Activated T-cell treated with anti-CD3 and anti-CD28 coated beads for 1 hour (primary cell): Measurements from ENCODE around the gene CCL16.

Source experiments
- DNase-seq: peaks from one replicate; pipeline ENCODE4 v3.0.0-alpha.2; 2020; ENCODE audit warnings: low read depth

The CCL16 gene

DNA sequence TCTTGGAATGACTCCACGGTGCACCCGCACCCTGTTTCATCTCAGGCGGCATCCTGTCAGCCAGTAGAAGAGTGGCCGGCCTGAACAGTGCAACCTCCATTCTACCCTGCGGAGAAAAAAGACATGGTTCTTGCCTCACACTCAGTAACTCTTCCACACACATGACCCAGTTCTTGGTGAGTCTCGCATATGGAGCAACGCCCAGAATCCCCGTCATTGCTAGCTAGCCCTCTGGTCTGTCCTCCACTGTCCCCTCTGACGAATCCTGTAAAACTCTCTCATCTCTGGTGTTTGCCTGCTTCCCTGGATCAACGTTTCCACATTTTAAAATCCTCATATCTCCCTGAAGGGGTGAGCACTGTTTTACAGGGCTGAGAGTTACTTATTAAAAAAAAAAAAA is 46.5 kb downstream of the CCL16 start:
- no peak for DNase-seq

DNA sequence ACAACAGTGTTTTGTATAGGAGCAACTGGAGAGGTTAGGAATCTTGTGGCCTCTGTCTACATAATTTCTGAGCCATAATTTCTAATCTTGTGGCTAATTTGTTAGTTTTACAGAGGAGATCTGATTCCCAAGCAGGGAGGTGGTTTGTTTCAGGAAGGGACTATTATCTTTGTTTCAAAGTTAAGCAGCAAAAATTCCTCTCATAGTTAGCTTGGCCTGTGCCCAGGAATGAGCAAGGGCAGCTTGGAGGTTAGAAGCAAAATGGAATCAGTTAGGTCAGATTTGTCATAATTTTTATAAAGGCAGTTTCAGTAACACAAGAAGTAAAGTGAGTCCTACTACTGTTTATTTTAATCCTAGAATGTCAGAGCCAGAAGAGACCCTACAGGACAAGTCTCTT is 48.7 kb downstream of the CCL16 start:
- no peak for DNase-seq

DNA sequence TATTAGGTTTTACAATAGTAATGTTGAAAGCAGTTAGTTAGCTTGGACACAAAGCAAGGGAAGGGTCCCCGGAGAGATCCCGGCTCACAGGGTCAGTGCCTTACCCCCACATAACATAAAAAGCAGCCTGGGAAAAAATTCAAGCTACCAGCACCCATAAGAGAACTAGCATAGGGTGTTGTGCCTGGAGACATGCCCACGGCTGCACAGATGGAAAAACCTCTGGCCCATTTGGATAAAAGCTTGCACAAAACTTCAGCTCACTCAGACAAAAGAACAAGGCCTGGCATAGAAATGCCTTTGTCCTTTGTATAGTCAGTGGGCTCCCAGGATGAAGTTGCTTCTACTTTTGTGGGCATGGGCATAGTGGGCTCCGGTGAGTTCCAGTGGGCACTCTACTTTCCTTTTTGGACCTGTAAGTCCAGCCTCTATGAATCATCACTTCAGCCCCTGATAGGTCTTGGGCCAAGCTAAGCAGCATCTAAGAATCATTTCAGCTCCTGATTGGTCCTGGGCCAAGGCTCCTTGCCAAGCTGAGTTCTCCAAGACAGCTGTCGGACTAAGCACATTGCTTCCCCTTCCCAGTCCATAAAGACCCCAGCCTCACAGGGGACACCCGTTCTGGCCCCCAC is 49.4 kb downstream of the CCL16 start:
- DNase-seq: no peak

DNA sequence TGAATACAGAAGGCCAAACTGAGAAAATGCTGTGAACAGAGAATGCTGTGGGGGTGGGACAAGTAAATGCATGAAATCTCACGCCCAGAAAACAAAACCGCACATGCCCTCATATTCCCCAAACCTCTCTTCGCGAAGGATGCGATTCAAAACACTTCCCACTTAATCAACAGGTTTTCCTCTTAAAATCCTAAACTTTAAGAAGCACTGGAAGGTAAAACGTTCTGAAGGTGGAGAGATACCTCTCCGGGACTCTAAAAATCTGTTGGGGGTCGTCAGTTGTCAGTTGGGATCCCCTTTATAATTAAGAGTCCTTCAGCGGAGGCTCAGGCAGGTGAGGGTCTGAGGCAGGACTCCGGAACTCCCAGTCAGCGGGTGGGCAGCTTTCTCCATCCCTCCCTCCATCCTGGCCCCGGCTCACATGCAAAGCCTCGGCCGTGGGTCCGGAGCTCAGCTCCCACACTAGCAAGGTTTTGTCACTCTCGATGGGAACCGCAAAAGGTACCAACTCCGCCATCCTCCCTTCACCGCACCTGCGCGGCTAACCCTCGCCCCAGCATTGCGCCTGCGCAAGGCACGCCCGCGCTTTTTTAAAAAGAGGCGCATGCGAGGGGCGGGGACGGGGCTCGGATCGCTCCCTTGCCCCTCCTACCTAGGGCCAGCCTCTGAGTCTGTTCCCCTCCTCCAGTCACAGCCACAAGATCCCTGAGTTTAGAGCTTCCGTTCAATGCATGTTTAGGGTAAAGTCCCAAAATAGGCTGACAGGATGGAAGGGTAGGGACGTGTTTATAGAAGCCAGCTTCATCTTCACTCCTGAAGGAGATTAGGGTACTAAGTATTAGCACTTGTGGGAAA is 50.9 kb downstream of the CCL16 start, which contains the start of gene RDM1:
Gene RDM1, minus strand, starts transcription at position 563 of the 855 bp plus-strand sequence. Its CDS starts 46 bp downstream, at position 517.
- DNase-seq: peak; percentile 60

DNA sequence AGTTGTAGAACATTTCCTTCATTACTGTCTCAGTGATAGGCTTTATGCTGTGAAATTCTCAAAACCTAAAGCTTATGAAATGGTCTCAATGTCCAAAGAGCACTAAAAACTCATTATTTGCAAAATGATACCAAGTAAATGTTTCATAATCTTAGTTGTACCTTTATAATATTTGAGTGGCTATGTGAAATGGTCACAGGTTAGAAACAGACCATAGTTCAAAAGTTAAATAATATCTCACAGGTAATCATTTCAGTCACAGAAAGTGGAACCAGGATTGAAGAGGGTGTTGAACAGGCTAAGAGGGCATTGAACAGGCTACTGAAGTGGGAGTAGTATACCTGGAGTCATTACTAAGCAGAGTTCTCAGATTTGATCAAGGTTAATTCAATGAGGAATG is 53.6 kb downstream of the CCL16 start:
- no peak for DNase-seq
